GM15510 (cell line): ENCODE measurements around the gene CEP350.

ENCODE experiments used
- POLR2A ChIP-seq: IDR thresholded peaks from 3 replicates; pipeline ENCODE4 v1.6.1; 2011; ENCODE audit warnings: borderline replicate concordance; ENCODE audit not compliant: insufficient read length; ENCODE audit errors: extremely low read depth

Gene CEP350, protein sequence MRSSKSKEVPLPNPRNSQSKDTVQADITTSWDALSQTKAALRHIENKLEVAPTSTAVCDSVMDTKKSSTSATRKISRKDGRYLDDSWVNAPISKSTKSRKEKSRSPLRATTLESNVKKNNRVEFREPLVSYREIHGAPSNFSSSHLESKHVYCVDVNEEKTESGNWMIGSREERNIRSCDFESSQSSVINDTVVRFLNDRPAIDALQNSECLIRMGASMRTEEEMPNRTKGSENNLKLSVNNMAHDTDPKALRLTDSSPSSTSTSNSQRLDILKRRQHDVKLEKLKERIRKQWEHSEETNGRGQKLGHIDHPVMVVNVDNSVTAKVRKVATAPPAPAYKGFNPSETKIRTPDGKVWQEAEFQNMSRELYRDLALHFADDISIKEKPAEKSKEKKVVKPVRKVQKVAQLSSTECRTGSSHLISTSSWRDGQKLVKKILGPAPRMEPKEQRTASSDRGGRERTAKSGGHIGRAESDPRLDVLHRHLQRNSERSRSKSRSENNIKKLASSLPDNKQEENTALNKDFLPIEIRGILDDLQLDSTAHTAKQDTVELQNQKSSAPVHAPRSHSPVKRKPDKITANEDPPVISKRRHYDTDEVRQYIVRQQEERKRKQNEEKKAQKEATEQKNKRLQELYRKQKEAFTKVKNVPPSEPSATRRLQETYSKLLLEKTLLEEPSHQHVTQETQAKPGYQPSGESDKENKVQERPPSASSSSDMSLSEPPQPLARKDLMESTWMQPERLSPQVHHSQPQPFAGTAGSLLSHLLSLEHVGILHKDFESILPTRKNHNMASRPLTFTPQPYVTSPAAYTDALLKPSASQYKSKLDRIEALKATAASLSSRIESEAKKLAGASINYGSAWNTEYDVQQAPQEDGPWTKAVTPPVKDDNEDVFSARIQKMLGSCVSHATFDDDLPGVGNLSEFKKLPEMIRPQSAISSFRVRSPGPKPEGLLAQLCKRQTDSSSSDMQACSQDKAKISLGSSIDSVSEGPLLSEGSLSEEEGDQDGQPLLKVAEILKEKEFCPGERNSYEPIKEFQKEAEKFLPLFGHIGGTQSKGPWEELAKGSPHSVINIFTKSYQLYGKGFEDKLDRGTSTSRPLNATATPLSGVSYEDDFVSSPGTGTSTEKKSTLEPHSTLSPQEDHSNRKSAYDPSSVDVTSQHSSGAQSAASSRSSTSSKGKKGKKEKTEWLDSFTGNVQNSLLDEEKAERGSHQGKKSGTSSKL (N-terminal part only)

DNA sequence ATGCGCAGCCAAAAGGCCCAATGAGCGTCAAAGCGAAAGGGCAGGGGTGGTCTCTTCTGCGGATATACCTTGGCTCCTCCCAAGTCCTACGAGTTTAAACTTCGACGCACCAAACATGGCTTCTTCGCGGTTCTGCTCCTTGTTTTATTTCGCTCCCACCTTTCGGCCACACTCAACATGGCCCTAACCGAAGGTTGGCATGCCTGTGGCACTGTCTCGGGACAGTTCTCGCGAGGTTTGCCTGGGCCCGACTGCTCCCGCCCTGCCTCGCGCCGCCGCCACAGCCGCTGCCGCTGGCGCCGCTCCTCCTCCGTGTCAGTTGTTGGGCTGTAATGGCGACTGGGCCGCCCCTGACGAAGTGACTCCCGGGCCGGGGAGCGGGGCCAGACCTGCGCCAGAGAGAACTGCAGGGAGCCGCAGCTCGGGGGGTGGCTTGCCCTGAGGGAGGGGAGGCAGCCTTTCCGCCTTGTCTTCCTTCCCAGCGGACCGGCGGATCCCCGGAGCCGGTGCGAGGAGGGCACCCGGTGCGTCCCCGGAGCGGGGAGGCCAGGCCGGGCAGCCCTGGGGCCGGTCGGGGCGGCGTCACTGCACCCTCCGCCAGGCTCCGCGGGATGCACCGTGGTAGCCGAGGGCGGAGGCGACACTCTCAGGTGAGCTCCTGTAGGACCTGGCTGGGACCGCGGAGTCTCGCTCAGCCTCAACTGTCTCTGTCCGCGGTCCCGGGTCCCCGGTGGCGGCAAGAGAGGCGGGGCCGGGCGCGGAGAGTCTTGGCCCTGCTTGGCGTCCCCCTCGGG, at the start of gene CEP350:
TSS of gene CEP350 (plus strand) at position 318 of the 794 bp plus-strand sequence. CDS start 31,372 bp downstream, outside the sequence.
- peak; percentile 93 for TF ChIP-seq POLR2A

DNA sequence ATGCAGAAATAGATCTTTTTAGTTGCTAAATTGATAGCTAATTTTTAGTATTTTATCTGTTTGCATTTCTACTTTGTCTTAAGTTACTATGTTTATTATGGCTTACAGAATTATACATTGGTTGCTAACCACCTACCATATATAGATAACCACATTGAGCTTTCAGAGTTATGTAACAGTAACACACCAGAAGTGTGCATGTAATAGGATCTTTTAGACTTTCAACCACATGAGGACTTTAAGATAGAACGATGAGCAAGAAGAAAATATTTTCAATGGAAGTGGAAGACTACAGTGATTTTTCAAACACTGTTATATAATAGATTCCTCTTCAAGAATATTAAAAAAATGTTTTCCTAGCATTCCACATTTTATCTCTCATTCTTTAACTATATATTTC, 43.7 kb upstream of the CEP350 start:
- TF ChIP-seq POLR2A = no peak

DNA sequence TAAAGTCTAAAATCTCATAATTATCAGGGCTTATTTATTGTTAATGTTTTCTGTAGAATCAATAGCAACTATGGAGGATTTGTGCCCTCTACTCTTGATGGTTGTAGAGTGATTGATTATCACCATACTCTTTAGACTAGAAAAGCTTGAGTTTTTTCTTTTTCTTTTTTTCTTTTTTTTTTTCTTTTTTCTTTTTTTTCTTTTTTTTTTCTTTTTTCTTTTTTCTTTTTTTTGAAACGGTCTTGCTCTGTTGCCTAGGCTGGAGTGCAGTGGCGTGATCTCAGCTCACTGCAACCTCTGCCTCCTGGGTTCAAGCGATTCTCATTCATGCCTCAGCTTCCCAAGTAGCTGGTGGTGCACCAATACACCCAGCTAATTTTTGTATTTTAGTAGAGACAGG, 42.8 kb upstream of the CEP350 start:
- no peak for TF ChIP-seq POLR2A

DNA sequence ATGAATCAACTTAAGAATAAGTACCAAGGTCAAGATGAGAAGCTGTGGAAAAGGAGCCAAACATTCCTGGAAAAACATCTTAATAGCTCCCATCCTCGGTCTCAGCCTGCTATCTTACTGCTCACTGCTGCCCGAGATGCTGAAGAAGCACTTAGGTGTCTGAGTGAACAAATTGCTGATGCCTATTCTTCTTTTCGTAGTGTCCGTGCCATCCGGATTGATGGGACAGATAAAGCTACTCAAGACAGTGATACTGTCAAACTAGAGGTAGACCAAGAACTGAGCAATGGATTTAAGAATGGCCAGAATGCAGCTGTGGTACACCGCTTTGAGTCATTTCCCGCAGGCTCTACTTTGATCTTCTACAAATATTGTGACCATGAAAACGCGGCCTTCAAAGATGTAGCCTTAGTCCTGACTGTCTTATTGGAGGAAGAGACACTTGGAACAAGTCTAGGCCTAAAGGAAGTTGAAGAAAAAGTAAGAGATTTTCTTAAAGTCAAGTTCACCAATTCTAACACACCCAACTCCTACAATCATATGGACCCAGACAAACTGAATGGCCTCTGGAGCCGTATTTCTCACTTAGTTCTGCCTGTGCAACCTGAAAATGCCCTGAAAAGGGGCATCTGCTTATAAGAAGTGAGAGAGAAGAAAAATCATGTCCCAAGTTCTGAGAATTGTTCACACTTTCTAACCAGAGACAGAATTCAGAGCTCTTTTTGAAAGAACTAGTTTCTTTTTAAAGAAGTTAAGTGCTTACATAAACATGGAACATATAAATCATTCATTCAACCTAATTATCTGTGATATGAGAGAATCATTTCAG, 36.8 kb upstream of the CEP350 start:
- no peak for TF ChIP-seq POLR2A

DNA sequence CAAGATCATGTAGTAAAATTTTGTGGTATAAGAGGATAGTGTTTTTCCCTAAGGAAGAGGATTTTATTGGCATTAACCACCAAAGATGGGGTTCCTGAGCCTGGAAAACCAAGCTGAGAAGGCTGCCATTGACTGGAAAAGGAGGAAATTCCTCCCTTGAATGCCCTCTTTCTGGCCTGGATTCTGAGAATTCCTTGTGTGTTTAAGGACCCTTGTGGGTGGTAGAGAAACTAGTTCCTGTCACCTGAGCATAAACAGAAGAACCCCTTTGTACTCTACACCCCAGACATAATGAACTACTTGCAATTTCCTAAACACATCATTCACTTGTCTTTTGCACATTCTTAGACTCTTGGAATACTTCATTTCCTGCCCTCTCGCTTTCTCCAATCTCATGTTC, 33.1 kb upstream of the CEP350 start:
- no peak for TF ChIP-seq POLR2A

DNA sequence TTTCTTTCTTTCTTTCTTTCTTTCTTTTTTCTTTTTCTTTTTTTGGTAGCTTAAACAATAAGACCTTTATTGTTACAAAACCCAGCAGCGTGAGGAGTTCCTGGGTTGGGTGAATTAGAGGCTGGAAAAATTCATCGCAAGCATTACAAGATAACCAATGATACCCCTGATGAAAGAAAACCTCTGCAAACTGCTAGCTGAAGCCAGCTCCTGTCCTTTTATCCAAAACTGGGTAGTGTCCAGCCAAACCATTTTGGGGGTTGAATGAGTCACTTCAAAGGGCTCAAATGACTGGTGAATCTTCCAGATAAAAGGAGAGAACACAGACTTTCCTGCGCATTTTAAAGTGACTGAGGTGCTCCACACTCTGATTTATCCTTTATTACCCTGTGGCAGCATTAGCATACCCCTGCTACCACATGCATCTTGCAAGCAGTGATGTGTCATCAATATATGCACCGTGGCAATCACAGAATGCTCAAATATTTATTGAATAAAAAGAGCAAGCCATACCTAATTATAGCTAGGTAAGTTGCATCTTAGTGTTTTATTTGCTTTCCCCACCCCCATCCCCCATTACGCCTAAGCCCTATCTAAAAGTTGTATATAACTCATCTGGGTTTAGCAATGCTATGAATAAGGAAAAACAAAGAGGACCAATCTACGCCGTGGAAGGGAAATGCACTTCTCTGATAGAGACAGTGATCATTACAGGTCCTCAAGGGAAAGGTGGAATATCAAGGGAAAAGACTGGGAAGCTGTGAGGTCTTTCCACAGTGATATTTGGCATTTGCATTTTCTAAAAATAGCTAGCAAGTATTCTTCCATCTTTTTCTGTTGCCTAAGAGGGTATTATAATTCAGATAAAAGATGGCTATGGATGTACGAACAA, 32.4 kb upstream of the CEP350 start:
- TF ChIP-seq POLR2A = no peak

DNA sequence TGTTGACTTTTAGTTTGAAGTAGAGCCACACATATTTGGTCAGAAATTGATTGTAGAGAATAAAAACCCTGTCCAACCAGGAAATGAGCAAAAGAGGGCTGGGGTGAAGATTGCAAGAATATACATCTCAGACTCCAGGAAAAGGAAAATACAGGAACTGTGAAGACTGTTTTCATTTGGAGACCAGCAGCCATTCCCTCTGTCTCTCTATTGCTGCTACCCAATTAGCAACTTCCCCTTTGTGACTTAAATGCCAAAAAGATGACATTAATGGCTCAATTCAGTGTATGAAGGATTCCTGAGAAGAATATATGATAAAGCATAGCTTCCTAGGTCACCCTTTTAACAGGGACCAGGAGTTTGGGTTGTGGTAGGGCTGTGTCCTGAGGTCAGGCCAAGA, 31.6 kb upstream of the CEP350 start:
- TF ChIP-seq POLR2A = no peak

DNA sequence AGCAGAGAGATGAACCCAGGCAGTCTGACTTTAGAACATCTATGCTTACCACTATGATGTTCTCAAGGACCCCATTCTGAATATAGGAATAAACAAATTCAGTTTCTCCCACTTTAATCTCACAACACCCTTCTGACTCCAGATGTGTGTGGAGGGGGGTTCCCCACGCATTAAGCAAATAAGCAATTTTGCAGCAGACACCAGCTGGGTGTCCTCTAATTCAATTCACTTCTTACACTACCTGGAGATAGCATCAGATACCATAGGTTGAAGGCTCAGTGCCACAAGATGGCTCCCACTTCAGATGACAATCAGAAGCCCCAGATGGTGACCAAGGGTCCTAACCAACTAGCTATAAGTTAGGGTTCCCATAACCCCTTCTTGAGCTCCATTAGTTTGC, 30.3 kb upstream of the CEP350 start:
- no peak for TF ChIP-seq POLR2A

DNA sequence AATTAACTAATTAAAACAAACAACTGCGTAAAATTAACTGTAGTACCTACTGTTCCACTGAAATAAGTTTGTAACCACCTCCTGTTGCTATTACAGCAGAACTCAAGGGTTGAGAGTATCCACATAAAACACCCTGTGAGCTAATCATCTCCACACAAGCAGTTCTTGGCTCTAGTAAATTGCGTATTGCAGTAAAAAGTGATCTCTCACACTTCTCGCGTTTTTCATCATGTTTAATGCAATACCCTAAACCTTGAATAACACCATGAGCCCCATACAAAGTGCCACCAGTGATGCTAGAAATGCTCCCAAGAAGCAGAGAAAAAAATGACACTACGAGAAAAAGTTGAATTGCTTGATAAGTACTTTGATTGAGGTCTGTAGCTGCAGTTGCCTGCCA, 29.3 kb upstream of the CEP350 start:
- no peak for TF ChIP-seq POLR2A

DNA sequence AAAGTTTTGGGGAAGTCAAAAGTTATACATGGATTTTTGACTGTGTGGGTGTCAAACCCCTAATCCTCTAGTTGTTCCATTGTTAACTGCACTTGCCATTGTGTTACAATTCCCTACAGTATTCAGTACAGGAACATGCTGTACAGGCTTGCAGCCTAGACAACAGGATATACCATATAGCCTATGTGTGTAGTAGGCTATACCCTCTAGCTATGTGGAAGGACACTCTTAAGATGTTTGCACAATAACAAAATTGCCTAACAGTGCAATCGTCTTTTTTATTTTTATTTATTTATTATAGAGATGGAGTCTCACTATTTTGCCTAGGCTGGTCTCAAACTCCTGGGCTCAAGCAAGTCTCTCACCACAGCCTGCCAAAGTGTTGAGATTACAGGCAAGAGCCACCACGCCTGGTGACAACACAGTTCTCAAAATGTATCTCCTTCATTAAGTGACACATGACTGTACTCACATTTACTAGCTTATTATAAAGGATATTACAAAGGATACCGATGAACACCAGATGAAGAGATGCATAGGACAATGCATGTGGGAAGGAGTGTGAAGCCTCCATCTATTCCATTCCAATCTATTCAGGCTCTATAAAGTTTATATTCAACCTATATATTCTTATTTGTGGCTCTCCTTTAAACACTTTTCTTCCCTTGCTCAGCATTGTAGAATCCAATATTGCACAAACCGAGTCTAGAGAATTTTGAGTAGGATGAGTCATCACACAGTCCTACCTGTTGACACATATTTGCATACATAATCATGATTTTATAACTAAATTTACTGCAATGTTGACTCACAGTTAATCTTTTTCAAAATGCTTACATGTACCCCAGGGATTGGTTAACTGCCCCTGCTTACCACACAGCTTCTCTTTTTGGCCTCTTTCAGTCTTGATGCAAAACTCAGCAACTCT, 28.4 kb upstream of the CEP350 start:
- no peak for TF ChIP-seq POLR2A

DNA sequence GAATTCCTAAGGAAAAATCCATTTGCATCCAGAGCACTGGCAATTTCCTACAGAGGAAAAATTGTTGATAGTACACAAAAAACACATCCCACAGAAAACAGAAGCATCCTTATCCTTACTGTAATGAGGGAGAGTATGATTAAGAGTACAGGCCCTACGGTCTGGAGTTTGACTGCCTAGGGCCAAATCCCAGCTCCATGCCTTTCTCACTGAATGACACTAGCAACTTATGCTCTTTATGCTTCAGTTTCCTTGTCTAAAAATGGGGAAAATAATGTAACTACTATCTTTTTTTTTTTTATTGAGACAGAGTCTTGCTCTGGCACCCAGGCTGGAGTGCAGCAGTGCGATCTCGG, 27.8 kb upstream of the CEP350 start:
- TF ChIP-seq POLR2A = no peak
